ENCODE measurements around the gene PHB1.

PHB1 gene

GRCh38 chr17:49434821-49435670 lies 20.4 kb upstream of the PHB1 start:
- no peak overlapping the region for H3K14ac ChIP-seq (ENCODE audit: low read length)
- H2BK15ac ChIP-seq (ENCODE audit: low read length): no peak overlapping the region

GRCh38 chr17:49433000-49433694 lies 18.5 kb upstream of the PHB1 start:
- H4K8ac ChIP-seq (ENCODE audit: low read depth, low read length): no peak overlapping the region
- H2BK120ac ChIP-seq (ENCODE audit: low read depth, low read length): no peak overlapping the region
- H2AFZ ChIP-seq (ENCODE audit: low read length): no peak overlapping the region
- peak overlapping the region; percentile 18 for H2BK15ac ChIP-seq (ENCODE audit: low read length)
- peaks cover 5 to 20% of the 10 kb centered on the region in 2 donors for H3K4me1 ChIP-seq (ENCODE audit: control insufficient read depth in 2 of 2, insufficient read depth in 1 of 2, low read depth in 1 of 2, low read length in 2 of 2)
- no peak overlapping the region for H3K27ac ChIP-seq (replicated peaks; ENCODE audit: low read length)
- no peak overlapping the region for H3K23ac ChIP-seq (ENCODE audit: low read depth, low read length, poor library complexity)
- H2BK5ac ChIP-seq (ENCODE audit: low read length): no peak overlapping the region
- H3K9me3 ChIP-seq (replicated peaks in 1 of 2; ENCODE audit: control insufficient read depth in 2 of 2, insufficient read depth in 1 of 2, low read depth in 1 of 2, low read length in 2 of 2): no peaks in the 10 kb centered on the region
- H3K14ac ChIP-seq (ENCODE audit: low read length): no peak overlapping the region
- H4K91ac ChIP-seq (ENCODE audit: low read depth, low read length, poor library complexity): no peak overlapping the region
- no peak overlapping the region for H3K4me3 ChIP-seq (ENCODE audit: low read length in 2 of 2)
- no peaks in the 10 kb centered on the region for H3K36me3 ChIP-seq (replicated peaks in 1 of 2; ENCODE audit: control insufficient read depth in 2 of 2, insufficient read depth in 2 of 2, low read length in 2 of 2)
- no peaks in the 10 kb centered on the region for H3K79me1 ChIP-seq (ENCODE audit: low read depth, low read length)
- H2AK5ac ChIP-seq (ENCODE audit: low read depth, low read length): no peak overlapping the region
- peaks cover 0 to 55% (median 0%) of the 10 kb centered on the region in 3 experiments for H3K27me3 ChIP-seq (ENCODE audit: control insufficient read depth in 3 of 3, insufficient read depth in 3 of 3, low read depth in 1 of 3, low read length in 3 of 3)
- H2BK12ac ChIP-seq (ENCODE audit: low read length): no peak overlapping the region
- H3K18ac ChIP-seq (ENCODE audit: low read length): no peak overlapping the region
- H3K4me2 ChIP-seq (ENCODE audit: insufficient read depth, low read length, poor library complexity, severe bottlenecking): no peak overlapping the region
- no peak overlapping the region for H3K4ac ChIP-seq (ENCODE audit: low read length)
- DNase-seq (ENCODE audit: low spot score): no peak
- WGBS, 2 donors (ENCODE audit: extremely low coverage in 2 of 2, insufficient read length in 2 of 2, insufficient replicate concordance in 1 of 2): no CpG with 5 or more reads among the region's 4 CpGs
- H3K9ac ChIP-seq (ENCODE audit: low read depth, low read length, poor library complexity): no peak overlapping the region

More at GRCh38 chr17:49434821-49435670, 20.4 kb upstream of the PHB1 start:
- no CpG with 5 or more reads among the region's 13 CpGs for WGBS, 2 donors (ENCODE audit: extremely low coverage in 2 of 2, insufficient read length in 2 of 2, insufficient replicate concordance in 1 of 2)
- H4K8ac ChIP-seq (ENCODE audit: low read depth, low read length): no peak overlapping the region
- H3K4me2 ChIP-seq (ENCODE audit: insufficient read depth, low read length, poor library complexity, severe bottlenecking): no peak overlapping the region
- H3K36me3 ChIP-seq (replicated peaks in 1 of 2; ENCODE audit: control insufficient read depth in 2 of 2, insufficient read depth in 2 of 2, low read length in 2 of 2): no peaks in the 10 kb centered on the region
- no peaks in the 10 kb centered on the region for H3K9me3 ChIP-seq (replicated peaks in 1 of 2; ENCODE audit: control insufficient read depth in 2 of 2, insufficient read depth in 1 of 2, low read depth in 1 of 2, low read length in 2 of 2)
- no peaks in the 10 kb centered on the region for H3K79me1 ChIP-seq (ENCODE audit: low read depth, low read length)
- H3K23ac ChIP-seq (ENCODE audit: low read depth, low read length, poor library complexity): no peak overlapping the region
- H2AK5ac ChIP-seq (ENCODE audit: low read depth, low read length): peak overlapping the region; percentile 69
- H2AFZ ChIP-seq (ENCODE audit: low read length): no peak overlapping the region
- peaks cover 16 to 33% of the 10 kb centered on the region in 2 donors for H3K4me1 ChIP-seq (ENCODE audit: control insufficient read depth in 2 of 2, insufficient read depth in 1 of 2, low read depth in 1 of 2, low read length in 2 of 2)
- peak; percentile 69 for DNase-seq (ENCODE audit: low spot score)
- no peak overlapping the region for H3K4me3 ChIP-seq (ENCODE audit: low read length in 2 of 2)
- H3K27ac ChIP-seq (replicated peaks; ENCODE audit: low read length): no peak overlapping the region
- H2BK12ac ChIP-seq (ENCODE audit: low read length): peak overlapping the region; percentile 85
- H4K91ac ChIP-seq (ENCODE audit: low read depth, low read length, poor library complexity): no peak overlapping the region
- peak overlapping the region; percentile 75 for H3K18ac ChIP-seq (ENCODE audit: low read length)
- H3K27me3 ChIP-seq (ENCODE audit: control insufficient read depth in 3 of 3, insufficient read depth in 3 of 3, low read depth in 1 of 3, low read length in 3 of 3): peaks cover 0 to 68% (median 0%) of the 10 kb centered on the region in 3 experiments
- peak overlapping the region; percentile 85 for H2BK120ac ChIP-seq (ENCODE audit: low read depth, low read length)
- no peak overlapping the region for H3K9ac ChIP-seq (ENCODE audit: low read depth, low read length, poor library complexity)
- peak overlapping the region; percentile 89 for H2BK5ac ChIP-seq (ENCODE audit: low read length)
- H3K4ac ChIP-seq (ENCODE audit: low read length): no peak overlapping the region

- no peak overlapping the region for H3K18ac ChIP-seq (ENCODE audit: low read length)
- no peak overlapping the region for H3K23ac ChIP-seq (ENCODE audit: low read depth, low read length, poor library complexity)
- H3K4me3 ChIP-seq (ENCODE audit: low read length in 2 of 2): no peak overlapping the region
- H2BK15ac ChIP-seq (ENCODE audit: low read length): no peak overlapping the region
- H3K9ac ChIP-seq (ENCODE audit: low read depth, low read length, poor library complexity): peak overlapping the region; percentile 39
- no peak overlapping the region for H2AFZ ChIP-seq (ENCODE audit: low read length)
- WGBS, 2 donors (ENCODE audit: extremely low coverage in 2 of 2, insufficient read length in 2 of 2, insufficient replicate concordance in 1 of 2): no CpG with 5 or more reads among the region's 8 CpGs
- no peak overlapping the region for H2BK120ac ChIP-seq (ENCODE audit: low read depth, low read length)
- no peak for DNase-seq (ENCODE audit: low spot score)
- H3K79me1 ChIP-seq (ENCODE audit: low read depth, low read length): no peaks in the 10 kb centered on the region
- no peak overlapping the region for H3K27ac ChIP-seq (replicated peaks; ENCODE audit: low read length)
- no peak overlapping the region for H3K14ac ChIP-seq (ENCODE audit: low read length)
- peaks cover 0 to 14% of the 10 kb centered on the region in 2 donors for H3K4me1 ChIP-seq (ENCODE audit: control insufficient read depth in 2 of 2, insufficient read depth in 1 of 2, low read depth in 1 of 2, low read length in 2 of 2)
- H3K9me3 ChIP-seq (replicated peaks in 1 of 2; ENCODE audit: control insufficient read depth in 2 of 2, insufficient read depth in 1 of 2, low read depth in 1 of 2, low read length in 2 of 2): no peaks in the 10 kb centered on the region
- H2BK5ac ChIP-seq (ENCODE audit: low read length): no peak overlapping the region
- no peaks in the 10 kb centered on the region for H3K36me3 ChIP-seq (replicated peaks in 1 of 2; ENCODE audit: control insufficient read depth in 2 of 2, insufficient read depth in 2 of 2, low read length in 2 of 2)
- no peak overlapping the region for H4K8ac ChIP-seq (ENCODE audit: low read depth, low read length)
- no peak overlapping the region for H3K4me2 ChIP-seq (ENCODE audit: insufficient read depth, low read length, poor library complexity, severe bottlenecking)
- H2AK5ac ChIP-seq (ENCODE audit: low read depth, low read length): peak overlapping the region; percentile 76
- peak overlapping the region; percentile 10 for H4K91ac ChIP-seq (ENCODE audit: low read depth, low read length, poor library complexity)
- H3K27me3 ChIP-seq (ENCODE audit: control insufficient read depth in 3 of 3, insufficient read depth in 3 of 3, low read depth in 1 of 3, low read length in 3 of 3): peaks cover 0 to 46% (median 0%) of the 10 kb centered on the region in 3 experiments
- H2BK12ac ChIP-seq (ENCODE audit: low read length): no peak overlapping the region
- H3K4ac ChIP-seq (ENCODE audit: low read length): no peak overlapping the region
Observed at GRCh38 chr17:49431743-49432142, 17.1 kb upstream of the PHB1 start.

GRCh38 chr17:49425004-49425286 lies 10.3 kb upstream of the PHB1 start:
- Histone ChIP-seq H2AK5ac (ENCODE audit: low read depth, low read length) (no peak overlapping the region), H2BK12ac (ENCODE audit: low read length) (no peak overlapping the region), H3K4me2 (ENCODE audit: insufficient read depth, low read length, poor library complexity, severe bottlenecking) (no peak overlapping the region), H2AFZ (ENCODE audit: low read length) (no peak overlapping the region), H3K36me3 (replicated peaks in 1 of 2; ENCODE audit: control insufficient read depth in 2 of 2, insufficient read depth in 2 of 2, low read length in 2 of 2) (no peaks in the 10 kb centered on the region), H2BK5ac (ENCODE audit: low read length) (no peak overlapping the region), H4K91ac (ENCODE audit: low read depth, low read length, poor library complexity) (no peak overlapping the region), H4K8ac (ENCODE audit: low read depth, low read length) (no peak overlapping the region), H3K23ac (ENCODE audit: low read depth, low read length, poor library complexity) (no peak overlapping the region), H2BK120ac (ENCODE audit: low read depth, low read length) (no peak overlapping the region), H3K18ac (ENCODE audit: low read length) (no peak overlapping the region), H3K4ac (ENCODE audit: low read length) (no peak overlapping the region), H3K9me3 (replicated peaks in 1 of 2; ENCODE audit: control insufficient read depth in 2 of 2, insufficient read depth in 1 of 2, low read depth in 1 of 2, low read length in 2 of 2) (peaks cover 0 to 6% of the 10 kb centered on the region in 2 donors), H3K14ac (ENCODE audit: low read length) (no peak overlapping the region), H3K27ac (replicated peaks; ENCODE audit: low read length) (no peak overlapping the region), H3K4me1 (ENCODE audit: control insufficient read depth in 2 of 2, insufficient read depth in 1 of 2, low read depth in 1 of 2, low read length in 2 of 2) (no peaks in the 10 kb centered on the region), H3K79me1 (ENCODE audit: low read depth, low read length) (no peaks in the 10 kb centered on the region), H3K4me3 (ENCODE audit: low read length in 2 of 2) (no peak overlapping the region), H3K9ac (ENCODE audit: low read depth, low read length, poor library complexity) (no peak overlapping the region), H3K27me3 (ENCODE audit: control insufficient read depth in 3 of 3, insufficient read depth in 3 of 3, low read depth in 1 of 3, low read length in 3 of 3) (peaks cover 0 to 17% (median 0%) of the 10 kb centered on the region in 3 experiments), H2BK15ac (ENCODE audit: low read length) (no peak overlapping the region)
- no peak for DNase-seq (ENCODE audit: low spot score)

Measured in neuronal stem cell (in vitro differentiated cells).